ENCODE data around the gene ALDH3B2.

DNA sequence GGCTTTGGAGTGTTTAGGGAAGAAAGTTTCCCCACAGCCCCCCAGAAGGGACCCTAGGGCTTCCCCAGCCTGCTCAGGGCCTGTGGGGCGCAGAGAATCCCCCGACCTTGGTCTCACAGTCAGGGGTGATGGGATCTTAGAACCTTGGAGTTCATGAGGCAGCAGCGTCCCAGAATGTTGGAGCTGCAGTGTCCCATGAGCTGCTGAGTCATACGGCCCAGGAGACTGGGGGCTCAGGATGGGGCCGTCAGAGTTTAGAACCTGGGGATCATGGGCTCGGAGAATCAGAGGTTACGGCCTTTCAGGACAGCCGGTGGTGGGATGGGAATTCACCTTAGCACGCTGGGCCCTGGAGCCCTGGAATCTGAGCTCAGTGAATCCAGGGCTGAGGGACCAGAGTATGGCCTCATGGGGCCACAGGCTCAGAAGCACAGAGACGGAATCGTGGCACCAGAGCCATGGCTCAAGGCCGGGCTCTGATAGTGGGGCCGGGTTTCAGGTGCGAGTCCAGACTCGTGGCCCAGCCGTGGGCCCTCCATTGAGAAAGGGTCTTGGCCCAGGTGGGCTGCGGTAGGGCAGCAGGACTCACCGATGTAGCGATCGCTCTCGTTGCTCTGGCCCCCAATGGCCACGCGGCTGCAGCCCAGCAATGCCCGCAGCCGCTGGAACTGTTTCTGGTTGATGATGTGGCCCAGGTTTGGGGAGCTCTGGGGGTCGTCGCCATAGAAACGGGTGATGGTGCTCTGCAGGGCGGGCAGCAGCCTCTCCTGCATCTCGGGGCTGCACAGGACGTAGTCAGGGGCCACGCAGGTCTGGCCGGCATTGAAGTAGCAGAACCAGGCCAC lies 9.5 kb downstream of the ALDH3B2 start:
- TF ChIP-seq POLR2A (IDR thresholded peaks at IDR 0.05) (no peak), CTCF (IDR thresholded peaks at IDR 0.05) (no peak)

Data from uterus (tissue), 2 donors.